Neuronal stem cell (in vitro differentiated cells): ENCODE results near the gene AASDH.

ENCODE experiments used
- DNase-seq: peaks from one replicate; pipeline ENCODE4 v3.0.0-alpha.2; 2013; ENCODE audit warnings: low spot score
- H2AFZ ChIP-seq: one replicate; pipeline ENCODE4 v1.6.1; 2013; ENCODE audit warnings: mild to moderate bottlenecking, low read length, inconsistent platforms
- H2AK5ac ChIP-seq: 2 replicates; pipeline ENCODE4 v1.6.1; 2013; ENCODE audit warnings: low read depth, mild to moderate bottlenecking, inconsistent platforms, low read length, moderate library complexity, mixed read lengths
- H2BK120ac ChIP-seq: 2 replicates; pipeline ENCODE4 v1.6.1; 2013; ENCODE audit warnings: low read depth, mild to moderate bottlenecking, inconsistent platforms, low read length, moderate library complexity, mixed read lengths
- H2BK12ac ChIP-seq: one replicate; pipeline ENCODE4 v1.6.1; 2013; ENCODE audit warnings: low read length, inconsistent platforms
- H2BK15ac ChIP-seq: 2 replicates; pipeline ENCODE4 v1.6.1; 2013; ENCODE audit warnings: mild to moderate bottlenecking, low read length, inconsistent platforms, mixed read lengths
- H2BK5ac ChIP-seq: one replicate; pipeline ENCODE4 v1.6.1; 2013; ENCODE audit warnings: inconsistent platforms, mild to moderate bottlenecking, low read length, moderate library complexity
- H3K14ac ChIP-seq: one replicate; pipeline ENCODE4 v1.6.1; 2013; ENCODE audit warnings: low read length, inconsistent platforms
- H3K18ac ChIP-seq: 2 replicates; pipeline ENCODE4 v1.6.1; 2013; ENCODE audit warnings: low read length, inconsistent platforms
- H3K23ac ChIP-seq: 2 replicates; pipeline ENCODE4 v1.6.1; 2013; ENCODE audit warnings: low read depth, mild to moderate bottlenecking, mixed read lengths, low read length, inconsistent platforms; ENCODE audit not compliant: poor library complexity
- H3K27ac ChIP-seq: replicated peaks from 3 replicates; pipeline ENCODE4 v1.5.1; 2013; ENCODE audit warnings: low read length, inconsistent platforms
- H3K27me3 ChIP-seq, 3 experiments: 2 replicates each; pipeline ENCODE4 v1.6.1; 2013; ENCODE audit warnings: low read length in 3 of 3, mild to moderate bottlenecking in 2 of 3, inconsistent platforms in 1 of 3, low read depth in 1 of 3, mixed read lengths in 1 of 3, moderate library complexity in 1 of 3; ENCODE audit not compliant: control insufficient read depth in 3 of 3, insufficient read depth in 3 of 3
- H3K36me3 ChIP-seq, 2 donors: replicated peaks in 1 of 2; 2 replicates each; pipeline ENCODE4 v1.6.1; 2013; ENCODE audit warnings: low read length in 2 of 2; ENCODE audit not compliant: control insufficient read depth in 2 of 2, insufficient read depth in 2 of 2
- H3K4ac ChIP-seq: 2 replicates; pipeline ENCODE4 v1.6.1; 2013; ENCODE audit warnings: inconsistent platforms, mild to moderate bottlenecking, low read length, moderate library complexity
- H3K4me1 ChIP-seq, 2 donors: 1 replicate in 1 of 2; 2 replicates in 1 of 2; pipeline ENCODE4 v1.6.1; 2013; ENCODE audit warnings: low read length in 2 of 2, low read depth in 1 of 2; ENCODE audit not compliant: control insufficient read depth in 2 of 2, insufficient read depth in 1 of 2
- H3K4me2 ChIP-seq: one replicate; pipeline ENCODE4 v1.6.1; 2013; ENCODE audit warnings: mild to moderate bottlenecking, low read length, inconsistent platforms; ENCODE audit not compliant: insufficient read depth, poor library complexity, severe bottlenecking
- H3K4me3 ChIP-seq, 2 donors: 2 replicates each; pipeline ENCODE4 v1.5.1; 2013; ENCODE audit warnings: low read length in 2 of 2, mild to moderate bottlenecking in 2 of 2, inconsistent platforms in 1 of 2, moderate library complexity in 1 of 2
- H3K79me1 ChIP-seq: one replicate; pipeline ENCODE4 v1.6.1; 2013; ENCODE audit warnings: low read depth, mild to moderate bottlenecking, inconsistent platforms, low read length, moderate library complexity
- H3K9ac ChIP-seq: one replicate; pipeline ENCODE4 v1.6.1; 2013; ENCODE audit warnings: mild to moderate bottlenecking, low read depth, low read length, inconsistent platforms; ENCODE audit not compliant: poor library complexity
- H3K9me3 ChIP-seq, 2 donors: replicated peaks in 1 of 2; 2 replicates each; pipeline versions ENCODE3 to v1.6.1; 2013; ENCODE audit warnings: low read length in 2 of 2, mild to moderate bottlenecking in 2 of 2, inconsistent platforms in 1 of 2, low read depth in 1 of 2, mixed read lengths in 1 of 2, moderate library complexity in 1 of 2; ENCODE audit not compliant: control insufficient read depth in 2 of 2, insufficient read depth in 1 of 2
- H4K8ac ChIP-seq: one replicate; pipeline ENCODE4 v1.6.1; 2013; ENCODE audit warnings: low read depth, mild to moderate bottlenecking, inconsistent platforms, low read length, moderate library complexity
- H4K91ac ChIP-seq: one replicate; pipeline ENCODE4 v1.6.1; 2013; ENCODE audit warnings: low read length, low read depth, mild to moderate bottlenecking, inconsistent platforms; ENCODE audit not compliant: poor library complexity
- WGBS, 2 donors: extraction: QIAGEN DNeasy Blood & Tissue Kit; methylation state at CpG; one replicate each; pipeline ENCODE4 v1.1.7; 2013; ENCODE audit warnings: missing lambda C conversion rate in 2 of 2, mixed read lengths in 1 of 2; ENCODE audit not compliant: insufficient read length in 2 of 2, insufficient replicate concordance in 1 of 2; ENCODE audit errors: extremely low coverage in 2 of 2; 5-methylcytosine and 5-hydroxymethylcytosine counted together

AASDH gene

DNA sequence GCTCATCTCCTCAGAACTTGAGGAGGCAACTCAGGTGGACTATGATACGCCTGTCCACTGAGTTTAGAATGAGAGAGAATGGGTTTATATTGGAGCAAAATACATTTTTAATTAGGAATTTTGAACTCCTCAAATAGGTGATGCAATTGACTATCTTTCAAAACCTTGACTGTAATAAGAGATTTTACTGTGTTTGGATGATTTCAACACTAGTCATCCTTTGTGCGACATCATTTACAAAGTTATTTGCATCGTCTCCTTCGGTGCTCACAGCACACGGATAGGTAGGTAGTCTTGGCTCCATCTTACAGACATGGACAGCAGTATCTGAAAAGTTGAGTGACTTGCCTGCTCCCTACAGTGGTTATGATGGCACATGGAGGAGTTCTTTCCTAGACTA, 67.0 kb downstream of the AASDH start:
- no peak for DNase-seq
- Histone ChIP-seq H4K91ac (no peak overlapping the region), H3K14ac (no peak overlapping the region), H3K27ac (no peak overlapping the region), H3K9me3 (no peaks in the 10 kb centered on the region), H2BK120ac (no peak overlapping the region), H3K9ac (no peak overlapping the region), H2BK5ac (no peak overlapping the region), H3K79me1 (no peaks in the 10 kb centered on the region), H3K23ac (no peak overlapping the region), H3K18ac (no peak overlapping the region), H3K4ac (no peak overlapping the region), H3K4me1 (no peaks in the 10 kb centered on the region), H2BK12ac (no peak overlapping the region), H3K4me2 (no peak overlapping the region), H3K36me3 (peaks cover 26 to 70% of the 10 kb centered on the region in 2 donors), H3K27me3 (no peaks in the 10 kb centered on the region), H4K8ac (no peak overlapping the region), H2AFZ (no peak overlapping the region), H3K4me3 (no peak overlapping the region), H2BK15ac (no peak overlapping the region), H2AK5ac (no peak overlapping the region)
- no CpG with 5 or more reads among the region's 5 CpGs for WGBS, 2 donors

DNA sequence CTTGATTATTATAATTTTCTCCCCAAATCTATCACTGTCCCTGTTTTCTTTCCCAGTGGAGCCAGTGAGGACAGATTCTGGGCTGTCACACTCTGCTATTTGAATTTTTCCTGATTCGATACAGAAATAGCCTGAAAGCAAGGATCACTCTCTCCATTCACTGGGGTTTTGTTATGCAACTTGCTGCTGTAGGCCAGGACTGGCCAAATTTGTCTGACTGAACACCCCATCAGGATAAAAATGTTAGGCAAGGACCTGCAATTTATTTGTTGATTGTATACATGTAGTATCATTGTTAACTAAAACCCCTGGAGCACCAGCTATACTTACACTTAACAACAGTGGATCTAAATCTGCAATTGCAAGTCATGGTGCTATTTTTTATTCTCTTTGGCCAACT, 68.7 kb downstream of the AASDH start:
- no peaks in the 10 kb centered on the region for H3K79me1 ChIP-seq
- no peak overlapping the region for H2BK12ac ChIP-seq
- no peak overlapping the region for H3K14ac ChIP-seq
- no peak overlapping the region for H2BK15ac ChIP-seq
- no peak overlapping the region for H3K4me2 ChIP-seq
- H2BK5ac ChIP-seq, result no peak overlapping the region
- H3K4me3 ChIP-seq, result no peak overlapping the region
- WGBS, 2 donors, result no CpG with 5 or more reads among the region's 1 CpG
- H3K9ac ChIP-seq, result no peak overlapping the region
- DNase-seq, result no peak
- H3K27me3 ChIP-seq, result no peaks in the 10 kb centered on the region
- no peak overlapping the region for H3K18ac ChIP-seq
- H3K36me3 ChIP-seq, result peaks cover 25 to 72% of the 10 kb centered on the region in 2 donors
- H3K23ac ChIP-seq, result no peak overlapping the region
- H2BK120ac ChIP-seq, result no peak overlapping the region
- peaks cover 0 to 3% of the 10 kb centered on the region in 2 donors for H3K9me3 ChIP-seq
- H3K4me1 ChIP-seq, result no peaks in the 10 kb centered on the region
- no peak overlapping the region for H2AFZ ChIP-seq
- no peak overlapping the region for H4K91ac ChIP-seq
- no peak overlapping the region for H3K27ac ChIP-seq
- no peak overlapping the region for H2AK5ac ChIP-seq
- H4K8ac ChIP-seq, result no peak overlapping the region
- no peak overlapping the region for H3K4ac ChIP-seq

DNA sequence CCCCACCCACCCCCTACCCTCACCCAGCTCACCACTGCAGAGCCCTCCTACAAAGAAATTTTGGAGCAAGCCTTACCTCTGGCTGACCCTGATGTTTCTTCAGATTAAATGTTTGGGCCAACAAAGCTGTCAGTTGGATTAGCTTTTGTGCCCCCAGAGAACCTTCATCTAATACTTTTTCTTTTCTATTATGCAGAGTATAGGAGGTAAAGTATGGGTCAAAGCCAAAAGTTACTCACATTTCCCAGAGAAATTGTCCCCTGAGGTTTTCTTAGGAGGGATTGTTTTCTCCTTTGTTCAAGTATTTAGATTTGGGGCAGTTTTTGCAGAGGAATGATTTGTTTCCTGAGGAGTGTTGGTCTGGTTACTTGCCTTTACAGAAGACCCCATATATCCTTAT, 69.5 kb downstream of the AASDH start:
- Histone ChIP-seq H3K4ac (no peak overlapping the region), H3K36me3 (peaks cover 26 to 72% of the 10 kb centered on the region in 2 donors), H4K8ac (no peak overlapping the region), H3K9me3 (peaks cover 0 to 4% of the 10 kb centered on the region in 2 donors), H3K14ac (no peak overlapping the region), H3K4me1 (no peaks in the 10 kb centered on the region), H3K18ac (no peak overlapping the region), H3K27me3 (no peaks in the 10 kb centered on the region), H2BK5ac (no peak overlapping the region), H3K9ac (no peak overlapping the region), H4K91ac (no peak overlapping the region), H2BK15ac (no peak overlapping the region), H3K4me2 (no peak overlapping the region), H2AFZ (no peak overlapping the region), H2BK12ac (no peak overlapping the region), H3K27ac (no peak overlapping the region), H3K79me1 (no peaks in the 10 kb centered on the region), H3K4me3 (no peak overlapping the region), H2BK120ac (no peak overlapping the region), H2AK5ac (no peak overlapping the region), H3K23ac (no peak overlapping the region)
- no peak for DNase-seq

DNA sequence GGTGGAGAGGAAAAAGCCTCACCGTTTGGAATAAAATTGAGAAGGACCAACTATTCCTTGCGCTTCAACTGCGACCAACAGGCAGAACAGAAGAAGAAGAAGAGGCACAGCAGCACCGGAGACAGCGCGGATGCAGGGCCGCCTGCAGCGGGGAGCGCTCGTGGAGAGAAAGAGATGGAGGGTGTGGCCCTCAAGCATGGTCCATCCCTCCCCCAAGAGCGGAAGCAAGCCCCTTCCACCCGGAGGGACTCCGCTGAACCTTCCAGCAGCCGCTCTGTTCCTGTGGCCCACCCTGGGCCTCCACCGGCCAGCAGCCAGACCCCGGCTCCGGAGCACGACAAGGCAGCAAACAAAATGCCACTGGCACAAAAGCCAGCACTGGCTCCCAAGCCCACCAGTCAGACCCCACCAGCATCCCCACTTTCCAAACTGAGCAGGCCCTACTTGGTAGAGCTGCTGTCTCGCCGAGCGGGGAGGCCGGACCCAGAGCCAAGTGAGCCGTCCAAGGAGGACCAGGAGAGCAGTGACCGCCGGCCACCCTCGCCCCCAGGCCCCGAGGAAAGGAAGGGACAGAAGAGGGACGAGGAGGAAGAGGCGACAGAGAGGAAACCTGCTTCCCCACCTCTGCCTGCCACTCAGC, 71.2 kb downstream of the AASDH start:
- Histone ChIP-seq H3K4me3 (no peak overlapping the region), H3K79me1 (no peaks in the 10 kb centered on the region), H2BK120ac (no peak overlapping the region), H2BK5ac (no peak overlapping the region), H2BK12ac (no peak overlapping the region), H3K9ac (no peak overlapping the region), H2AK5ac (no peak overlapping the region), H3K4ac (no peak overlapping the region), H3K4me2 (no peak overlapping the region), H4K91ac (no peak overlapping the region), H3K18ac (no peak overlapping the region), H3K4me1 (no peaks in the 10 kb centered on the region), H3K27ac (no peak overlapping the region), H4K8ac (no peak overlapping the region), H2AFZ (no peak overlapping the region), H3K27me3 (no peaks in the 10 kb centered on the region), H2BK15ac (no peak overlapping the region), H3K36me3 (peaks cover 28 to 79% of the 10 kb centered on the region in 2 donors), H3K23ac (peak overlapping the region; percentile 19), H3K14ac (no peak overlapping the region), H3K9me3 (peaks cover 0 to 4% of the 10 kb centered on the region in 2 donors)
- WGBS, 2 donors, result no CpG with 5 or more reads among the region's 29 CpGs
- no peak for DNase-seq
